ENCODE results near the gene AMY1C.
"Not testable (repeated sequence)": the region's sequence is repeated elsewhere in the genome, so short reads cannot be mapped to it uniquely, and the experiment has no call there.

AMY1C gene

DNA sequence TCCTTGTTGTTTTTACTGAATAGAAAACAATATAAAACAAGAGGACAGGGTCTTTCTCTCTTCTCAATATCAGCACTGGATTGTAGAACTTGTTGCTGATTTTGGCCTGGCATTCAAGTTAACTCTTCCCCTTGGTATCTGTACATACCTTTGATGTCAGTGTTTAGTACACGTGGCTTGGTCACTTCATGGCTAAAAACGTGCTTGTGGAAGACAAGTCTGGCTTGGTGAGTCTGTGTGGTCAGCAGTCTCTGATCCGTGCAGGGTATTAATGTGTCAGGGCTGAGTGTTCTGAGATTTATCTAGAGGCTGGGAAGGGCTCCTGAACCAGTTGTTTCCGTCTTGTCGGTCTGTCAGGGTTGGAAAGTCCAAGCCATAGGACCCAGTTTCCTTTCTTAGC lies at the start of gene AMY1C:
TSS of gene AMY1C (plus strand) at position 301 of the 400 bp plus-strand sequence. CDS start 572 bp downstream, outside the sequence.
- not testable (repeated sequence) for DNase-seq (ENCODE audit: extremely low read depth in 1 of 2, low read depth in 1 of 2)

DNA sequence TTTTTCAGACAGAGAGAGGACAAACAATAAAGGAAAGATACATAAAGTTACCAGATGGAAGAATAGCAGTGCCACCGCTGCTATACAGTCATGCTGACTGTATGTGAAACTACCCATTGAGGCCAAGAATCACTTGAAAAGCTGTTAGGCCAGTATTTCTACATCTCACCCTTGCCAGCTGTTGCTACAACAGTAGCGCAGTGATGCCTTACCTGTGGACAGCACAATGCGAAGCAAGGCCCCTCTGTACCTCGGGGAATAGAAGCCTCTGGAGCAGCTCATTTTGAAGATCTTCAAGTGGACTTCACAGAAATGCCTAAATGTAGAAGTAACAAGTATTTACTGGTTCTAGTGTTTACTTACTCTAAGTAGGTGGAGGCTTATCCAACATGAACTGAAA lies 49.0 kb upstream of the AMY1C start:
- DNase-seq (ENCODE audit: extremely low read depth in 1 of 2, low read depth in 1 of 2): not testable (repeated sequence)

- not testable (repeated sequence) for DNase-seq (ENCODE audit: extremely low read depth in 1 of 2, low read depth in 1 of 2)
Observed at GRCh38 chr1:103701256-103701655, 48.4 kb upstream of the AMY1C start.

GRCh38 chr1:103707670-103708069 lies 42.0 kb upstream of the AMY1C start:
- DNase-seq (ENCODE audit: extremely low read depth in 1 of 2, low read depth in 1 of 2): not testable (repeated sequence)

- DNase-seq (ENCODE audit: extremely low read depth in 1 of 2, low read depth in 1 of 2): not testable (repeated sequence)
Observed at GRCh38 chr1:103710381-103710780, 39.3 kb upstream of the AMY1C start.

GRCh38 chr1:103717404-103717803 lies 32.3 kb upstream of the AMY1C start:
- not testable (repeated sequence) for DNase-seq (ENCODE audit: extremely low read depth in 1 of 2, low read depth in 1 of 2)

DNA sequence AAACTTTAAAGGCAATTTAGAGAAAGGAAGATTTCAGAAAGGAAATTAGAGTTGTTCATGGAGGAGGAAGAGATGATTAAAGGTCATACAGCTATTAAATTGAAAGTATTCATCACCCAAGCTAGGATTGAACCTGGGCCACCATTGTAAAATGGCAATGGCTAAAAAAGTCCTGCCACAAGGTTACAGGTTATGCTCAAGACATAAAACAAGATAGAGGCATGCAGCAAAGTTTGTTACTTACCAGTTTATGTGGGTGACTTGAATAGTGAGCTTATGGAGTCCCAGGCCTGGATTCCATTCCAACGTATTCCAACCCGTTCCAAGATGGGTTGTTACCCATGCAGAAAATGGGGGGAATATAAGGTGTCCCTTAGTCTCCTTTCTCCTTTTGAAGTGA lies 28.2 kb upstream of the AMY1C start:
- not testable (repeated sequence) for DNase-seq (ENCODE audit: extremely low read depth in 1 of 2, low read depth in 1 of 2)

- not testable (repeated sequence) for DNase-seq (ENCODE audit: extremely low read depth in 1 of 2, low read depth in 1 of 2)
Observed at GRCh38 chr1:103735334-103735733, 14.4 kb upstream of the AMY1C start.

DNA sequence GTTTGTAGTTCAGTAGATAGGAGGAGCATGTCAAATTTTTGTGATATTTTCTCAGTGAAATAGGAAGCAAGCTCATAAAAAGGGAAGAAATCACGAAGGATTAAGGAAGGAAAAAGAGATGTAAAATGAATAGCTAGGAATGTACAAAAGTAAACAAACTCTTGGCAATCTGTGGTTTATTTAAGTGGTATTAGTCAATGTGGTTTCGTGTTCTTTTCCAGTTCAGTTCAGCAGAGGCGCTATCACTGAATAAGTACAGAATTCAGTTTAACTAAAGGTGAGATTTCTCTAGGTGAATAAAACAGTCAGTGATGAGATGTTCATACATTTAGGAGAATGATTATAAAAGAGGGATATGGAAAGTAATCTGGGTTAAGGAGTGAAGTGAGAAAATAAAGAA lies 11.7 kb upstream of the AMY1C start:
- DNase-seq (ENCODE audit: extremely low read depth in 1 of 2, low read depth in 1 of 2): not testable (repeated sequence)

GRCh38 chr1:103744449-103744848 lies 5.2 kb upstream of the AMY1C start:
- DNase-seq (ENCODE audit: extremely low read depth in 1 of 2, low read depth in 1 of 2): not testable (repeated sequence)

GRCh38 chr1:103745040-103745439 lies 4.7 kb upstream of the AMY1C start:
- DNase-seq (ENCODE audit: extremely low read depth in 1 of 2, low read depth in 1 of 2): not testable (repeated sequence)

- not testable (repeated sequence) for DNase-seq (ENCODE audit: extremely low read depth in 1 of 2, low read depth in 1 of 2)
Observed at GRCh38 chr1:103748273-103748672, 1.4 kb upstream of the AMY1C start.

DNA sequence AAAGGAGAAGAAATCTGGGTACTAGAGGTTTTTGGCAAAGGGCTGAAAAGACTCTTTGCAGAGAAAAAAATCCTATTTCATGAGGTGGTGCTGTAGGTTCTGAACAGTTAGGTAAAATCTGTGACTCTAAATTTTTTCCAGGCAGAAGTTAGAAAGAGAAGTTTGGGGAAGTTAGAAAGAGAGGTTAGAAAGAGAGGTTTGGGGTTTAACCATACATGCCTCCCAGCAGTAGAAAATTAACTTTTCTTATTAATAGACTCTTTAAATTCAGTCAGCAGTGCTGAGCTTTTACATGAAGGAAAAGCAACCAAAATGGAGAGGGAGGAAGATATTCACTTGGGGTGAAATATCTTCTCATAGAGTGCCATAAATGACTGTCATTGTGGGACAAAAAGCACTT lies 12.2 kb downstream of the AMY1C start:
- DNase-seq (ENCODE audit: extremely low read depth in 1 of 2, low read depth in 1 of 2): no peak

DNA sequence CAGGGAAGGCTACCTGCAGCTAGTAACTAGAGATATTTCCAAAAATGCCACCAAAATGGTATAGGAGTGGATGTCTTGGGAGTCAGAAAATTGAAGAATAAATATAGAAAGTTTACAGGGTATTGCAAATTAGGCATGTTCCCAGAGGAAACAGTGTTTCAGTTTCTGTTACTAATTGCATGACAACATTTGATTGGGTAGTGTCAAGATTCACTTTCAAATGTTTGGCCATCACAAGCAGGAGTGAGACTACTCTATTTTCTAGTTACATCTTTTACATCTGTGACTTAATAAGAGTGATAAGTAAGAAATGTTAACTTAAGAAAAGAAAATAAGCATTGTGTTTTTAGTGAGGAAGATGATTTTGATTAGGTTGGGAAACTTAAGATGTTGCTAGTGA lies 30.2 kb downstream of the AMY1C start:
- DNase-seq (ENCODE audit: extremely low read depth in 1 of 2, low read depth in 1 of 2): no peak

DNA sequence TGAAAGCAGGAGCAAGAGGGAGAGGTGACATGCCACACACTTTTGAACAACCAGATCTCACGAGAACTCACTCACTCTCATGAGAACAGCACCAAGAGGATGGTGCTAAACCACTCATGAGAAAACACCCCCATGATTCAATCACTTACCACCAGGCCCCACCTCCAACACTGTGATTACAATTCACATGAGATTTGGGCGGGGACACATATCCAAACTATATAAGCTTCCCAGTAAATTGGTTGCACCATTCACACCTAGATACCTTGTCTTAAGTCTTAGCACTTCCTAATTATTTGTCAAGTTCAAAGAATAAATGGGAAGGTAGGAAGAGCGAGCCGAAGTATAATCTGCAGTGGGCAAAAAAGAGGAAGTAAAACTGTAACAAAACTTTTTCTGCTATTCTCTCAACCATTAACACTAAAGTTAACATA lies 34.3 kb downstream of the AMY1C start:
- no peak for DNase-seq (ENCODE audit: extremely low read depth in 1 of 2, low read depth in 1 of 2)

- no peak for DNase-seq (ENCODE audit: extremely low read depth in 1 of 2, low read depth in 1 of 2)
Observed at GRCh38 chr1:103788377-103788776, 38.7 kb downstream of the AMY1C start.

DNA sequence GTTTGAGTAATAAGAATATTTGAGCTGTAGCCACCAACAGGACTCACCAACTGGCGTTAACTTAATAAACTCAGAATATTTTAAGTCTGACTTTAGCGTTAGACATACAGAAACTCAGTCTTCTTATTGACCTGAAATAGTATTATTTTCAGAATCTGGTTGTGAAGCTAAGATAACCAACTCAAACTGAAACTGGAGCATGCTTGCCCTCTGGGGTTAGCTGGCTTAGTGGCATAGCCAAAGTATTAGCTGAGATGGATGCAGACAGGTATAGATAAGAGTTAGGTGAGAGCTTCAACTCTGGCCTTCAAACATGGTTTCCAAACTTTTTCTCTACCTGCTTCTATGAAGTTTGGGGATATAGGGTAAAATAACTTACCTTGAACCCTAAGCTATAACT lies 40.5 kb downstream of the AMY1C start:
- no peak for DNase-seq (ENCODE audit: extremely low read depth in 1 of 2, low read depth in 1 of 2)
